ENCODE results near the gene CABLES1. TPM values are rescaled to one million over a fixed set of nuclear protein-coding genes. Genes with fewer than 3 reads are reported as not detected.
A peak's percentile ranks its signal among the peaks of the same experiment; 100 is the strongest.
"Not testable (repeated sequence)": the region's sequence is repeated elsewhere in the genome, so short reads cannot be mapped to it uniquely, and the experiment has no call there.

CABLES1 gene
- 1 to 10 TPM in 3 of 4 donors, under 1 TPM in 1; 0.58 to 1.6 (median 1.3) TPM for total RNA-seq

- Histone ChIP-seq H3K27ac (peak within 1 kb of the TSS; percentile 60 to 75 (median 66)), H3K4me1 (peaks cover 6 to 12% of the 10 kb centered on the region in 2 donors), H3K9me3 (no peaks in the 10 kb centered on the region), H3K36me3 (no peaks in the 10 kb centered on the region), H3K4me3 (peak within 1 kb of the TSS; percentile 51 to 67 (median 62)), H3K27me3 (peaks cover 9 to 28% (median 21%) of the 10 kb centered on the region in 3 donors)
- DNase-seq (peak; percentile 36 to 41), ATAC-seq (peak; percentile 38 to 61)
- TF ChIP-seq CTCF (IDR thresholded peaks at IDR 0.05 in 4 of 5, conservative IDR thresholded peaks at IDR 0.05 in 1 of 5) (no peak), POLR2A (IDR thresholded peaks at IDR 0.05) (peak in 1 of 2 donors; percentile 82)
- intact Hi-C loops (cut with DNase I; ENCODE audit: low total_unique reads) = loop anchor here (2.0 to 10.0 kb wide), 4 partner anchors 278 to 1140 kb away; partner anchors contain the start of genes NPC1 and RMC1
- in situ Hi-C loops (cut with MboI; ENCODE audit: low sequenced_read_pairs in 4 of 4) = loop anchor here (5.0 to 25.0 kb wide), 5 partner anchors 222 to 452 kb away; partner anchors contain the start of gene NPC1 (in 1 of the 4)
Measured at GRCh38 chr18:23134780-23135549, at the start of gene CABLES1. Gene CABLES1, plus strand, starts transcription at chr18:23135485. Its CDS starts 278 bp downstream, at chr18:23135763.

- Histone ChIP-seq H3K4me3 (no peak overlapping the region), H3K36me3 (no peaks in the 10 kb centered on the region), H3K4me1 (no peaks in the 10 kb centered on the region), H3K27ac (no peak overlapping the region), H3K27me3 (no peaks in the 10 kb centered on the region), H3K9me3 (no peaks in the 10 kb centered on the region)
- in situ Hi-C loops (cut with MboI; ENCODE audit: low sequenced_read_pairs in 4 of 4) (no loop called here), intact Hi-C loops (cut with DNase I; ENCODE audit: low total_unique reads) (no loop called here)
- no peak for TF ChIP-seq CTCF (IDR thresholded peaks at IDR 0.05 in 4 of 5, conservative IDR thresholded peaks at IDR 0.05 in 1 of 5)
- no peak for TF ChIP-seq POLR2A (IDR thresholded peaks at IDR 0.05)
- ATAC-seq (no peak), DNase-seq (no peak)
Measured at GRCh38 chr18:23087352-23087751, 47.9 kb upstream of the CABLES1 start.

- TF ChIP-seq POLR2A (IDR thresholded peaks at IDR 0.05) (no peak), CTCF (IDR thresholded peaks at IDR 0.05 in 4 of 5, conservative IDR thresholded peaks at IDR 0.05 in 1 of 5) (no peak)
- H3K9me3 ChIP-seq = no peaks in the 10 kb centered on the region
- H3K4me1 ChIP-seq = no peaks in the 10 kb centered on the region
- no peak overlapping the region for H3K4me3 ChIP-seq
- no peaks in the 10 kb centered on the region for H3K27me3 ChIP-seq
- intact Hi-C loops (cut with DNase I; ENCODE audit: low total_unique reads) (no loop called here), in situ Hi-C loops (cut with MboI; ENCODE audit: low sequenced_read_pairs in 4 of 4) (no loop called here)
- H3K36me3 ChIP-seq = no peaks in the 10 kb centered on the region
- no peak overlapping the region for H3K27ac ChIP-seq
- no peak for DNase-seq
- ATAC-seq = no peak
Measured at GRCh38 chr18:23088310-23088709, 47.0 kb upstream of the CABLES1 start.

GRCh38 chr18:23091017-23091993, 44.0 kb upstream of the CABLES1 start:
- in situ Hi-C loops (cut with MboI; ENCODE audit: low sequenced_read_pairs in 4 of 4); intact Hi-C loops (cut with DNase I; ENCODE audit: low total_unique reads); ATAC-seq: not testable (repeated sequence)

More at GRCh38 chr18:23091017-23091993, 44.0 kb upstream of the CABLES1 start:
- not testable (repeated sequence) for H3K36me3 ChIP-seq, H3K27me3 ChIP-seq, H3K9me3 ChIP-seq, H3K27ac ChIP-seq, DNase-seq, H3K4me1 ChIP-seq, H3K4me3 ChIP-seq
